B cell (primary cell): ENCODE data around the gene QSER1.

Experiments used
- CTCF ChIP-seq: fragments of 200-600 bp; IDR thresholded peaks from one replicate; pipeline ENCODE4 v1.8.0; 2022; ENCODE audit warnings: antibody characterized with exemption, mild to moderate bottlenecking
- EZH2 ChIP-seq: IDR thresholded peaks from 2 replicates; pipeline ENCODE4 v1.6.1; 2012; ENCODE audit warnings: borderline replicate concordance, low read depth, mild to moderate bottlenecking, moderate library complexity, low read length; ENCODE audit not compliant: insufficient read depth, poor library complexity, severe bottlenecking

DNA sequence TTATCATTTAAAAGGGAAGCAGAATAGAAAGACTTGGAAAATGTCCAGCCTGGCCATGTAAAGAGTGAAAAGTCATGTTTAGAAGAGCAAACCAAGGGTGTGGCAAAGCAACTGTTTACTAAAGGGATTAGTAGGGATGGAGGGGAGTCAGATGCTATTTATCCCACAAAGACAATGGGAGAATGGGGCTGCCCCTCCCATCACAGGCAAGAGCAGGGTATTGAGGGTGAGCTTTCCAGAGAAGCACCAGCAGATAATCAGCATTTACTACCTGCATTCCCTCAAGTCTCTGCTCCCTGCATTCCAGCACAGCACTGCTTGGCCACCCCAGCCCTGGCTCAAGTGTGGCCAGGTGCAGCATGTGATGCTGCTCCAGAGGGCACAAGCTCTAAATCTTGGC is 18.5 kb upstream of the QSER1 start:
- TF ChIP-seq EZH2 (no peak), CTCF (no peak)
